ENCODE measurements around the gene TPRA1. TPM values are rescaled to one million over a fixed set of nuclear protein-coding genes. Genes with fewer than 3 reads are reported as not detected.

Gene TPRA1
- total and polyA plus RNA-seq, 2 donors (not counting 1 experiment from before 2014, with no cell fraction given), result 17.5 to 47.4 TPM

GRCh38 chr3:127598841-127599570 is 8.5 kb upstream of the TPRA1 start:
- H3K27me3 ChIP-seq (ENCODE audit: control insufficient read depth, insufficient read depth, low read length), result no peaks in the 10 kb centered on the region
- H2AFZ ChIP-seq (ENCODE audit: low read length), result peak overlapping the region; percentile 17
- H3K27ac ChIP-seq (ENCODE audit: insufficient read depth, low read length), result peak overlapping the region; percentile 73
- TF ChIP-seq EZH2 (IDR thresholded peaks at IDR 0.05; ENCODE audit: low read length, missing control alignments), result no peak
- no peak for TF ChIP-seq CTCF (conservative IDR thresholded peaks at IDR 0.05 in 1 of 2, IDR thresholded peaks at IDR 0.05 in 1 of 2; ENCODE audit: low read depth in 1 of 2, low read length in 2 of 2)
- peak overlapping the region; percentile 97 for H3K4me2 ChIP-seq (ENCODE audit: extremely low read depth, insufficient read depth, low read length)
- no peak for DNase-seq (ENCODE audit: low read depth in 2 of 2)
- H3K36me3 ChIP-seq (ENCODE audit: control insufficient read depth, insufficient read depth, low read length), result no peaks in the 10 kb centered on the region
- H3K79me2 ChIP-seq (ENCODE audit: control insufficient read depth, insufficient read depth, low read length), result peaks cover 12% of the 10 kb centered on the region
- peak overlapping the region; percentile 62 for H3K9ac ChIP-seq (ENCODE audit: insufficient read depth, low read length)
- peaks cover 6% of the 10 kb centered on the region for H3K4me1 ChIP-seq (ENCODE audit: control insufficient read depth, extremely low read depth, insufficient read depth, low read length)
- no peaks in the 10 kb centered on the region for H3K9me3 ChIP-seq (ENCODE audit: control insufficient read depth, insufficient read depth, low read depth, low read length)
- no peaks in the 10 kb centered on the region for H4K20me1 ChIP-seq (ENCODE audit: control insufficient read depth, extremely low read depth, insufficient read depth, low read length)
- peak overlapping the region; percentile 59 to 69 (median 64) for H3K4me3 ChIP-seq (replicated peaks in 1 of 4; ENCODE audit: control extremely low read depth in 1 of 4, insufficient read depth in 1 of 4, low read depth in 3 of 4, low read length in 4 of 4)

- no peaks in the 10 kb centered on the region for H3K9me3 ChIP-seq (ENCODE audit: control insufficient read depth, insufficient read depth, low read depth, low read length)
- no peak overlapping the region for H2AFZ ChIP-seq (ENCODE audit: low read length)
These were observed 6.7 kb upstream of the TPRA1 start for GRCh38 chr3:127597020-127597771.

More at GRCh38 chr3:127597020-127597771, 6.7 kb upstream of the TPRA1 start:
- no peak for TF ChIP-seq EZH2 (IDR thresholded peaks at IDR 0.05; ENCODE audit: low read length, missing control alignments)
- no peak for TF ChIP-seq CTCF (conservative IDR thresholded peaks at IDR 0.05 in 1 of 2, IDR thresholded peaks at IDR 0.05 in 1 of 2; ENCODE audit: low read depth in 1 of 2, low read length in 2 of 2)
- Histone ChIP-seq H3K4me1 (ENCODE audit: control insufficient read depth, extremely low read depth, insufficient read depth, low read length) (peaks cover 6% of the 10 kb centered on the region), H3K79me2 (ENCODE audit: control insufficient read depth, insufficient read depth, low read length) (peaks cover 12% of the 10 kb centered on the region), H3K27me3 (ENCODE audit: control insufficient read depth, insufficient read depth, low read length) (no peaks in the 10 kb centered on the region), H3K27ac (ENCODE audit: insufficient read depth, low read length) (no peak overlapping the region), H3K36me3 (ENCODE audit: control insufficient read depth, insufficient read depth, low read length) (no peaks in the 10 kb centered on the region), H3K4me3 (replicated peaks in 1 of 4; ENCODE audit: control extremely low read depth in 1 of 4, insufficient read depth in 1 of 4, low read depth in 3 of 4, low read length in 4 of 4) (peak overlapping the region in 2 of 4 experiments; percentile 59 to 65), H3K9ac (ENCODE audit: insufficient read depth, low read length) (no peak overlapping the region), H3K4me2 (ENCODE audit: extremely low read depth, insufficient read depth, low read length) (no peak overlapping the region), H4K20me1 (ENCODE audit: control insufficient read depth, extremely low read depth, insufficient read depth, low read length) (no peaks in the 10 kb centered on the region)
- no peak for DNase-seq (ENCODE audit: low read depth in 2 of 2)
